ENCODE results near the gene LBX2.

The LBX2 gene

GRCh38 chr2:74540291-74540690, 40.9 kb upstream of the LBX2 start:
- no peak for DNase-seq
- in situ Hi-C loops (cut with HindIII; ENCODE audit: low pct_ligation_motif_present, low sequenced_read_pairs): no loop called here
- Histone ChIP-seq H3K27ac (no peak overlapping the region), H3K4me3 (ENCODE audit: low read depth, low read length) (no peak overlapping the region), H3K27me3 (replicated peaks) (no peaks in the 10 kb centered on the region), H3K36me3 (replicated peaks) (no peaks in the 10 kb centered on the region)
- no peak for TF ChIP-seq CTCF (IDR thresholded peaks at IDR 0.05; ENCODE audit: low read depth, low read length, missing control alignments)

GRCh38 chr2:74538881-74539339, 39.5 kb upstream of the LBX2 start:
- Histone ChIP-seq H3K27me3 (replicated peaks) (no peaks in the 10 kb centered on the region), H3K27ac (no peak overlapping the region), H3K4me3 (ENCODE audit: low read depth, low read length) (no peak overlapping the region), H3K36me3 (replicated peaks) (no peaks in the 10 kb centered on the region)
- TF ChIP-seq CTCF (IDR thresholded peaks at IDR 0.05; ENCODE audit: low read depth, low read length, missing control alignments): no peak
- no peak for DNase-seq
- in situ Hi-C loops (cut with HindIII; ENCODE audit: low pct_ligation_motif_present, low sequenced_read_pairs): no loop called here

- DNase-seq: no peak
- TF ChIP-seq CTCF (IDR thresholded peaks at IDR 0.05; ENCODE audit: low read depth, low read length, missing control alignments): no peak
- Histone ChIP-seq H3K36me3 (replicated peaks) (peaks cover 3% of the 10 kb centered on the region), H3K27ac (no peak overlapping the region), H3K4me3 (ENCODE audit: low read depth, low read length) (no peak overlapping the region), H3K27me3 (replicated peaks) (no peaks in the 10 kb centered on the region)
- in situ Hi-C loops (cut with HindIII; ENCODE audit: low pct_ligation_motif_present, low sequenced_read_pairs): no loop called here
These were observed 37.7 kb upstream of the LBX2 start for GRCh38 chr2:74537140-74537539.

GRCh38 chr2:74536166-74536950, 37.0 kb upstream of the LBX2 start:
- no peaks in the 10 kb centered on the region for H3K27me3 ChIP-seq (replicated peaks)
- DNase-seq: no peak
- TF ChIP-seq CTCF (IDR thresholded peaks at IDR 0.05; ENCODE audit: low read depth, low read length, missing control alignments): no peak
- H3K4me3 ChIP-seq (ENCODE audit: low read depth, low read length): no peak overlapping the region
- no peak overlapping the region for H3K27ac ChIP-seq
- peaks cover 3% of the 10 kb centered on the region for H3K36me3 ChIP-seq (replicated peaks)
- in situ Hi-C loops (cut with HindIII; ENCODE audit: low pct_ligation_motif_present, low sequenced_read_pairs): no loop called here

GRCh38 chr2:74535440-74535965, 36.1 kb upstream of the LBX2 start:
- in situ Hi-C loops (cut with HindIII; ENCODE audit: low pct_ligation_motif_present, low sequenced_read_pairs): no loop called here
- no peak for TF ChIP-seq CTCF (IDR thresholded peaks at IDR 0.05; ENCODE audit: low read depth, low read length, missing control alignments)
- no peak for DNase-seq
- no peak overlapping the region for H3K27ac ChIP-seq
- H3K36me3 ChIP-seq (replicated peaks): peaks cover 3% of the 10 kb centered on the region
- no peaks in the 10 kb centered on the region for H3K27me3 ChIP-seq (replicated peaks)
- H3K4me3 ChIP-seq (ENCODE audit: low read depth, low read length): no peak overlapping the region

Data from brain microvascular endothelial cell (primary cell).